ENCODE measurements around the gene PTGDS. TPM values are rescaled to one million over a fixed set of nuclear protein-coding genes. Genes with fewer than 3 reads are reported as not detected.

PTGDS gene
- total and polyA plus RNA-seq, 7 experiments from 2014 or later: 0.97 to 68.7 (median 4.3) TPM; not detected in 2

GRCh38 chr9:137008312-137008711, 31.0 kb downstream of the PTGDS start:
- ATAC-seq (no peak), DNase-seq (no peak)
- Mint-ChIP-seq H3K27ac (no peak overlapping the region), H3K36me3 (no peaks in the 10 kb centered on the region), H3K27me3 (peaks cover 0 to 3% (median 0%) of the 10 kb centered on the region in 5 donors), H3K4me1 (peaks cover 0 to 3% (median 0%) of the 10 kb centered on the region in 7 donors), H3K4me3 (no peak overlapping the region), H3K9me3 (no peaks in the 10 kb centered on the region)
- Histone ChIP-seq H3K4me3 (ENCODE audit: low read length) (no peak overlapping the region), H3K27ac (ENCODE audit: low read depth, low read length) (no peak overlapping the region), H3K9me3 (ENCODE audit: control insufficient read depth in 2 of 3, low read length in 3 of 3) (no peaks in the 10 kb centered on the region), H3K36me3 (ENCODE audit: control insufficient read depth in 2 of 3, insufficient read depth in 3 of 3, low read length in 3 of 3) (peaks cover 0 to 4% (median 0%) of the 10 kb centered on the region in 3 experiments), H3K27me3 (ENCODE audit: control insufficient read depth in 2 of 2, insufficient read depth in 2 of 2, low read length in 2 of 2) (no peaks in the 10 kb centered on the region), H3K4me1 (ENCODE audit: control insufficient read depth in 2 of 2, insufficient read depth in 2 of 2, low read length in 2 of 2) (no peaks in the 10 kb centered on the region)
- intact Hi-C loops (cut with micrococcal nuclease): no loop called here
- ChIA-PET CTCF (no interaction called here), POLR2A (no interaction called here)

- H3K4me1 Mint-ChIP-seq: peaks cover 0 to 3% (median 0%) of the 10 kb centered on the region in 7 donors
- ChIA-PET POLR2A (no interaction called here), CTCF (no interaction called here)
- Histone ChIP-seq H3K27me3 (ENCODE audit: control insufficient read depth in 2 of 2, insufficient read depth in 2 of 2, low read length in 2 of 2) (no peaks in the 10 kb centered on the region), H3K9me3 (ENCODE audit: control insufficient read depth in 2 of 3, low read length in 3 of 3) (no peaks in the 10 kb centered on the region), H3K4me1 (ENCODE audit: control insufficient read depth in 2 of 2, insufficient read depth in 2 of 2, low read length in 2 of 2) (no peaks in the 10 kb centered on the region), H3K36me3 (ENCODE audit: control insufficient read depth in 2 of 3, insufficient read depth in 3 of 3, low read length in 3 of 3) (peaks cover 0 to 4% (median 0%) of the 10 kb centered on the region in 3 experiments), H3K4me3 (ENCODE audit: low read length) (no peak overlapping the region), H3K27ac (ENCODE audit: low read depth, low read length) (no peak overlapping the region)
- no peak overlapping the region for H3K27ac Mint-ChIP-seq
- H3K4me3 Mint-ChIP-seq: no peak overlapping the region
- ATAC-seq (no peak), DNase-seq (no peak)
- no peaks in the 10 kb centered on the region for H3K36me3 Mint-ChIP-seq
- H3K27me3 Mint-ChIP-seq: peaks cover 0 to 3% (median 0%) of the 10 kb centered on the region in 5 donors
- intact Hi-C loops (cut with micrococcal nuclease): no loop called here
- no peaks in the 10 kb centered on the region for H3K9me3 Mint-ChIP-seq
These were observed 31.9 kb downstream of the PTGDS start for GRCh38 chr9:137009217-137009616.

GRCh38 chr9:137009938-137010732, 32.8 kb downstream of the PTGDS start:
- Histone ChIP-seq H3K27me3 (ENCODE audit: control insufficient read depth in 2 of 2, insufficient read depth in 2 of 2, low read length in 2 of 2) (no peaks in the 10 kb centered on the region), H3K27ac (ENCODE audit: low read depth, low read length) (no peak overlapping the region), H3K9me3 (ENCODE audit: control insufficient read depth in 2 of 3, low read length in 3 of 3) (no peaks in the 10 kb centered on the region), H3K4me1 (ENCODE audit: control insufficient read depth in 2 of 2, insufficient read depth in 2 of 2, low read length in 2 of 2) (no peaks in the 10 kb centered on the region), H3K4me3 (ENCODE audit: low read length) (no peak overlapping the region), H3K36me3 (ENCODE audit: control insufficient read depth in 2 of 3, insufficient read depth in 3 of 3, low read length in 3 of 3) (peaks cover 0 to 13% (median 0%) of the 10 kb centered on the region in 3 experiments)
- no peaks in the 10 kb centered on the region for H3K4me1 Mint-ChIP-seq
- no peaks in the 10 kb centered on the region for H3K27me3 Mint-ChIP-seq
- no peak for ATAC-seq
- intact Hi-C loops (cut with micrococcal nuclease): no loop called here
- DNase-seq: no peak
- H3K4me3 Mint-ChIP-seq: no peak overlapping the region
- no peaks in the 10 kb centered on the region for H3K36me3 Mint-ChIP-seq
- no peak overlapping the region for H3K27ac Mint-ChIP-seq
- no peaks in the 10 kb centered on the region for H3K9me3 Mint-ChIP-seq
- ChIA-PET CTCF (no interaction called here), POLR2A (interaction anchor here (0.6 kb wide), 1 partner anchor 32 kb away, joined by 3 read pairs; no protein-coding TSS in a partner anchor)

GRCh38 chr9:137011156-137011555, 33.9 kb downstream of the PTGDS start:
- POLR2A ChIA-PET: interaction anchor here (0.6 kb wide), 1 partner anchor 31 kb away, joined by 3 read pairs; no protein-coding TSS in a partner anchor
- CTCF ChIA-PET: no interaction called here
- H3K4me3 Mint-ChIP-seq: no peak overlapping the region

GRCh38 chr9:137011907-137012675, 34.8 kb downstream of the PTGDS start:
- no peaks in the 10 kb centered on the region for H3K9me3 ChIP-seq (ENCODE audit: control insufficient read depth in 2 of 3, low read length in 3 of 3)
- CTCF ChIA-PET: no interaction called here
- H3K4me1 ChIP-seq (ENCODE audit: control insufficient read depth in 2 of 2, insufficient read depth in 2 of 2, low read length in 2 of 2): no peaks in the 10 kb centered on the region
- no peaks in the 10 kb centered on the region for H3K9me3 Mint-ChIP-seq
- H3K4me3 ChIP-seq (ENCODE audit: low read length): no peak overlapping the region
- no peak for DNase-seq
- no peaks in the 10 kb centered on the region for H3K27me3 Mint-ChIP-seq
- H3K27ac ChIP-seq (ENCODE audit: low read depth, low read length): no peak overlapping the region
- no peaks in the 10 kb centered on the region for H3K27me3 ChIP-seq (ENCODE audit: control insufficient read depth in 2 of 2, insufficient read depth in 2 of 2, low read length in 2 of 2)
- POLR2A ChIA-PET: no interaction called here
- no peaks in the 10 kb centered on the region for H3K4me1 Mint-ChIP-seq
- H3K36me3 Mint-ChIP-seq: peaks cover 0 to 4% (median 0%) of the 10 kb centered on the region in 5 donors
- peaks cover 0 to 26% (median 0%) of the 10 kb centered on the region in 3 experiments for H3K36me3 ChIP-seq (ENCODE audit: control insufficient read depth in 2 of 3, insufficient read depth in 3 of 3, low read length in 3 of 3)
- no peak overlapping the region for H3K4me3 Mint-ChIP-seq
- no peak overlapping the region for H3K27ac Mint-ChIP-seq
- no peak for ATAC-seq
- intact Hi-C loops (cut with micrococcal nuclease): no loop called here

More at GRCh38 chr9:137011156-137011555, 33.9 kb downstream of the PTGDS start:
- H3K4me1 ChIP-seq (ENCODE audit: control insufficient read depth in 2 of 2, insufficient read depth in 2 of 2, low read length in 2 of 2): no peaks in the 10 kb centered on the region
- H3K27me3 ChIP-seq (ENCODE audit: control insufficient read depth in 2 of 2, insufficient read depth in 2 of 2, low read length in 2 of 2): no peaks in the 10 kb centered on the region
- H3K27me3 Mint-ChIP-seq: no peaks in the 10 kb centered on the region
- H3K27ac Mint-ChIP-seq: no peak overlapping the region
- H3K36me3 Mint-ChIP-seq: no peaks in the 10 kb centered on the region
- no peaks in the 10 kb centered on the region for H3K9me3 ChIP-seq (ENCODE audit: control insufficient read depth in 2 of 3, low read length in 3 of 3)
- H3K4me3 ChIP-seq (ENCODE audit: low read length): no peak overlapping the region
- peaks cover 0 to 16% (median 0%) of the 10 kb centered on the region in 3 experiments for H3K36me3 ChIP-seq (ENCODE audit: control insufficient read depth in 2 of 3, insufficient read depth in 3 of 3, low read length in 3 of 3)
- H3K4me1 Mint-ChIP-seq: no peaks in the 10 kb centered on the region
- intact Hi-C loops (cut with micrococcal nuclease): no loop called here
- ATAC-seq (no peak), DNase-seq (no peak)
- no peak overlapping the region for H3K27ac ChIP-seq (ENCODE audit: low read depth, low read length)
- H3K9me3 Mint-ChIP-seq: no peaks in the 10 kb centered on the region

GRCh38 chr9:137012694-137013570, 35.6 kb downstream of the PTGDS start:
- ATAC-seq (no peak), DNase-seq (no peak)
- H3K4me1 ChIP-seq (ENCODE audit: control insufficient read depth in 2 of 2, insufficient read depth in 2 of 2, low read length in 2 of 2): no peaks in the 10 kb centered on the region
- Mint-ChIP-seq H3K27me3 (no peaks in the 10 kb centered on the region), H3K27ac (no peak overlapping the region), H3K4me3 (no peak overlapping the region), H3K9me3 (no peaks in the 10 kb centered on the region), H3K4me1 (no peaks in the 10 kb centered on the region), H3K36me3 (peaks cover 0 to 5% (median 0%) of the 10 kb centered on the region in 5 donors)
- ChIA-PET CTCF (no interaction called here), POLR2A (no interaction called here)
- no peak overlapping the region for H3K27ac ChIP-seq (ENCODE audit: low read depth, low read length)
- no peak overlapping the region for H3K4me3 ChIP-seq (ENCODE audit: low read length)
- no peaks in the 10 kb centered on the region for H3K27me3 ChIP-seq (ENCODE audit: control insufficient read depth in 2 of 2, insufficient read depth in 2 of 2, low read length in 2 of 2)
- peaks cover 0 to 33% (median 0%) of the 10 kb centered on the region in 3 experiments for H3K36me3 ChIP-seq (ENCODE audit: control insufficient read depth in 2 of 3, insufficient read depth in 3 of 3, low read length in 3 of 3)
- no peaks in the 10 kb centered on the region for H3K9me3 ChIP-seq (ENCODE audit: control insufficient read depth in 2 of 3, low read length in 3 of 3)
- intact Hi-C loops (cut with micrococcal nuclease): no loop called here
